ENCODE results near the gene TMX4. TPM values are rescaled to one million over a fixed set of nuclear protein-coding genes. Genes with fewer than 3 reads are reported as not detected.

Gene TMX4
- total and polyA plus RNA-seq, 2 of the 4 experiments (the other 2 are of a cell fraction), result 5.4 to 13.6 TPM

DNA sequence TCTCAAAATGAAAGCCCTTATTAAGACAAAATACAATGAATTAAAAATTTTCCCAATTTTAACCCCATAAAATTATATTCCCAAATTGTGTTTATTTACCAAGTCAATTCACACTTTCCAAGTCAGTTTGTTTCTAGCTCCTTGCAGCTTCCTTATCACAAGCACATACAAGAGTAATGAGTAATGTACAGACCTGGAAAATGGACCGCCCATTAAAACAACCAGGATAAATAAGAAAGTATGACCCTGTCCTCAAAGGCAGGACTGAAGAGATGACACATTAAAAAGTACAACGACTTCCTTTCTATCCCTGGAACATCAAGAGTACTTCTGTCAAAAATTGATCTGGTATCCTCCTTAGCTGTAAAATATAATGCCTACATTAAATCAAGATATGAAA lies 47.1 kb upstream of the TMX4 start:
- intact Hi-C loops (cut with micrococcal nuclease), result no loop called here

More for the DNA sequence above, 47.1 kb upstream of the TMX4 start:
- no peak overlapping the region for H3K18ac ChIP-seq (ENCODE audit: low read depth, low read length)
- no peak overlapping the region for H3K4ac ChIP-seq (ENCODE audit: low read depth, low read length)
- no peak overlapping the region for H3K4me2 ChIP-seq (ENCODE audit: low read depth, low read length)
- H2AFZ ChIP-seq (replicated peaks; ENCODE audit: low read length, poor library complexity), result no peak overlapping the region
- no peaks in the 10 kb centered on the region for H4K20me1 ChIP-seq (ENCODE audit: insufficient read depth, low read length)
- DNase-seq (no peak), ATAC-seq (ENCODE audit: low read depth) (no peak)
- no peak overlapping the region for H2AK9ac ChIP-seq (replicated peaks; ENCODE audit: low read depth, low read length, poor library complexity)
- no peaks in the 10 kb centered on the region for H3K79me1 ChIP-seq (ENCODE audit: low read depth in 1 of 2, low read length in 2 of 2)
- no peak overlapping the region for H3K9ac ChIP-seq (ENCODE audit: low read depth, low read length)
- H2BK120ac ChIP-seq (ENCODE audit: low read depth, low read length), result no peak overlapping the region
- H4K5ac ChIP-seq (ENCODE audit: low read depth, low read length), result no peak overlapping the region
- no peaks in the 10 kb centered on the region; the same call in 1 of the 2 replicates for H3K27me3 ChIP-seq (ENCODE audit: control insufficient read depth, insufficient read depth, low read length)
- peaks cover 2% of the 10 kb centered on the region for H3K4me1 ChIP-seq (ENCODE audit: control insufficient read depth, insufficient read depth, low read length)
- ChIA-PET CTCF (no interaction called here), POLR2A (ENCODE audit: unreplicated experiment) (no interaction called here)
- no peak overlapping the region for H2BK15ac ChIP-seq (ENCODE audit: low read depth, low read length)
- H3K36me3 ChIP-seq (ENCODE audit: control insufficient read depth, insufficient read depth, low read length), result no peaks in the 10 kb centered on the region
- no peak overlapping the region for H3K14ac ChIP-seq (replicated peaks; ENCODE audit: low read depth, low read length)
- H2BK20ac ChIP-seq (ENCODE audit: low read depth, low read length), result no peak overlapping the region
- H3K23ac ChIP-seq (ENCODE audit: low read depth, low read length), result no peak overlapping the region
- H3K27ac ChIP-seq (ENCODE audit: insufficient read depth, low read length), result no peak overlapping the region
- no TSS peak for BruUV-seq (replicated peaks)
- no peaks in the 10 kb centered on the region; the same call in 1 of the 2 replicates for H3K9me1 ChIP-seq (ENCODE audit: insufficient read depth, low read length)
- in situ Hi-C loops (cut with MboI; ENCODE audit: low sequenced_read_pairs), result no loop called here
- WGBS, 2 experiments (ENCODE audit: extremely low coverage in 2 of 2, insufficient read length in 1 of 2), result no CpG with 5 or more reads among the region's 2 CpGs
- H4K91ac ChIP-seq (ENCODE audit: insufficient read depth, low read depth, low read length), result no peak overlapping the region
- dilution Hi-C loops (cut with HindIII; ENCODE audit: low sequenced_read_pairs, unreplicated experiment), result no loop called here
- TF ChIP-seq RCOR1 (IDR thresholded peaks at IDR 0.05; ENCODE audit: insufficient replicate concordance, low read length) (no peak), RAD21 (IDR thresholded peaks at IDR 0.05; ENCODE audit: low read length) (no peak), SMC3 (IDR thresholded peaks at IDR 0.05; ENCODE audit: low read depth, low read length) (no peak), RFX5 (IDR thresholded peaks at IDR 0.05; ENCODE audit: low read depth, low read length) (no peak), MXI1 (IDR thresholded peaks at IDR 0.05; ENCODE audit: borderline replicate concordance, low read depth, low read length) (no peak), FOS (IDR thresholded peaks at IDR 0.05; ENCODE audit: low read depth, low read length) (no peak), MAFK (IDR thresholded peaks at IDR 0.05; ENCODE audit: low read depth, low read length) (no peak), NFE2L2 (IDR thresholded peaks at IDR 0.05; ENCODE audit: low read depth, low read length) (no peak), MAZ (IDR thresholded peaks at IDR 0.05; ENCODE audit: borderline replicate concordance, low read depth, low read length) (no peak), CHD1 (IDR thresholded peaks at IDR 0.05; ENCODE audit: low read depth, low read length) (no peak), CEBPB (IDR thresholded peaks at IDR 0.05; ENCODE audit: low read depth, low read length) (no peak), BHLHE40 (IDR thresholded peaks at IDR 0.05; ENCODE audit: low read depth, low read length) (no peak), POLR2A (IDR thresholded peaks at IDR 0.05; ENCODE audit: low read depth, low read length) (no peak)
- TF ChIP-seq, protein P1, sequence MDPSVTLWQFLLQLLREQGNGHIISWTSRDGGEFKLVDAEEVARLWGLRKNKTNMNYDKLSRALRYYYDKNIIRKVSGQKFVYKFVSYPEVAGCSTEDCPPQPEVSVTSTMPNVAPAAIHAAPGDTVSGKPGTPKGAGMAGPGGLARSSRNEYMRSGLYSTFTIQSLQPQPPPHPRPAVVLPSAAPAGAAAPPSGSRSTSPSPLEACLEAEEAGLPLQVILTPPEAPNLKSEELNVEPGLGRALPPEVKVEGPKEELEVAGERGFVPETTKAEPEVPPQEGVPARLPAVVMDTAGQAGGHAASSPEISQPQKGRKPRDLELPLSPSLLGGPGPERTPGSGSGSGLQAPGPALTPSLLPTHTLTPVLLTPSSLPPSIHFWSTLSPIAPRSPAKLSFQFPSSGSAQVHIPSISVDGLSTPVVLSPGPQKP (IDR thresholded peaks at IDR 0.05; ENCODE audit: borderline replicate concordance, low read depth, low read length), result no peak
- TF ChIP-seq, protein P2, sequence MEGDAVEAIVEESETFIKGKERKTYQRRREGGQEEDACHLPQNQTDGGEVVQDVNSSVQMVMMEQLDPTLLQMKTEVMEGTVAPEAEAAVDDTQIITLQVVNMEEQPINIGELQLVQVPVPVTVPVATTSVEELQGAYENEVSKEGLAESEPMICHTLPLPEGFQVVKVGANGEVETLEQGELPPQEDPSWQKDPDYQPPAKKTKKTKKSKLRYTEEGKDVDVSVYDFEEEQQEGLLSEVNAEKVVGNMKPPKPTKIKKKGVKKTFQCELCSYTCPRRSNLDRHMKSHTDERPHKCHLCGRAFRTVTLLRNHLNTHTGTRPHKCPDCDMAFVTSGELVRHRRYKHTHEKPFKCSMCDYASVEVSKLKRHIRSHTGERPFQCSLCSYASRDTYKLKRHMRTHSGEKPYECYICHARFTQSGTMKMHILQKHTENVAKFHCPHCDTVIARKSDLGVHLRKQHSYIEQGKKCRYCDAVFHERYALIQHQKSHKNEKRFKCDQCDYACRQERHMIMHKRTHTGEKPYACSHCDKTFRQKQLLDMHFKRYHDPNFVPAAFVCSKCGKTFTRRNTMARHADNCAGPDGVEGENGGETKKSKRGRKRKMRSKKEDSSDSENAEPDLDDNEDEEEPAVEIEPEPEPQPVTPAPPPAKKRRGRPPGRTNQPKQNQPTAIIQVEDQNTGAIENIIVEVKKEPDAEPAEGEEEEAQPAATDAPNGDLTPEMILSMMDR (conservative IDR thresholded peaks at IDR 0.05; ENCODE audit: low read depth, low read length), result no peak
- TF ChIP-seq, protein P3, sequence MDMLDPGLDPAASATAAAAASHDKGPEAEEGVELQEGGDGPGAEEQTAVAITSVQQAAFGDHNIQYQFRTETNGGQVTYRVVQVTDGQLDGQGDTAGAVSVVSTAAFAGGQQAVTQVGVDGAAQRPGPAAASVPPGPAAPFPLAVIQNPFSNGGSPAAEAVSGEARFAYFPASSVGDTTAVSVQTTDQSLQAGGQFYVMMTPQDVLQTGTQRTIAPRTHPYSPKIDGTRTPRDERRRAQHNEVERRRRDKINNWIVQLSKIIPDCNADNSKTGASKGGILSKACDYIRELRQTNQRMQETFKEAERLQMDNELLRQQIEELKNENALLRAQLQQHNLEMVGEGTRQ (IDR thresholded peaks at IDR 0.05; ENCODE audit: low read depth, low read length), result no peak
- H2AK5ac ChIP-seq (ENCODE audit: low read depth, low read length), result no peak overlapping the region
- H3K56ac ChIP-seq (ENCODE audit: extremely low read depth, insufficient read depth, low read length), result no peak overlapping the region
- H2BK5ac ChIP-seq (ENCODE audit: low read depth, low read length, poor library complexity, severe bottlenecking), result no peak overlapping the region
- no peaks in the 10 kb centered on the region for H3K9me3 ChIP-seq (ENCODE audit: control insufficient read depth, insufficient read depth, low read length)
- H4K8ac ChIP-seq (ENCODE audit: low read depth in 2 of 2, low read length in 2 of 2), result no peak overlapping the region
- no peak overlapping the region for H3K4me3 ChIP-seq (ENCODE audit: insufficient read depth, low read depth, low read length)

Measured in IMR-90 (cell line).